HEK293 (cell line): ENCODE measurements around the gene ALDH16A1.
A peak's percentile ranks its signal among the peaks of the same experiment; 100 is the strongest.

ENCODE experiments used
- FEZF1 ChIP-seq: fragments of 450-650 bp; formaldehyde crosslinking; IDR thresholded peaks from 2 replicates; pipeline ENCODE4 v1.5.1; 2016; ENCODE audit warnings: missing biosample characterization, missing genetic modification characterization
- GFI1B ChIP-seq: fragments of 450-650 bp; formaldehyde crosslinking; IDR thresholded peaks from 2 replicates; pipeline ENCODE4 v1.5.1; 2016; ENCODE audit warnings: missing biosample characterization, missing genetic modification characterization
- GLI2 ChIP-seq: fragments of 450-650 bp; formaldehyde crosslinking; IDR thresholded peaks from 2 replicates; pipeline ENCODE4; 2017; ENCODE audit warnings: missing biosample characterization, missing genetic modification characterization, low read depth, borderline replicate concordance
- GLIS2 ChIP-seq: fragments of 450-650 bp; formaldehyde crosslinking; IDR thresholded peaks from 2 replicates; pipeline ENCODE4 v1.5.1; 2016; ENCODE audit warnings: missing biosample characterization, missing genetic modification characterization
- HOXC10 ChIP-seq: sonication (generic); formaldehyde crosslinking; IDR thresholded peaks from 2 replicates; pipeline ENCODE4 v1.8.1; 2023; ENCODE audit warnings: mild to moderate bottlenecking, missing genetic modification reagents
- ZBTB10 ChIP-seq: fragments of 450-650 bp; formaldehyde crosslinking; IDR thresholded peaks from 2 replicates; pipeline ENCODE4 v1.5.1; 2016; ENCODE audit warnings: missing biosample characterization, missing genetic modification characterization
- ZBTB21 ChIP-seq: fragments of 450-650 bp; formaldehyde crosslinking; IDR thresholded peaks from 2 replicates; pipeline ENCODE4 v1.5.1; 2017; ENCODE audit warnings: missing biosample characterization, missing genetic modification characterization
- ZBTB48 ChIP-seq: fragments of 450-650 bp; formaldehyde crosslinking; IDR thresholded peaks from 2 replicates; pipeline ENCODE4 v1.5.1; 2016; ENCODE audit warnings: missing biosample characterization, missing genetic modification characterization
- ZNF121 ChIP-seq: fragments of 450-650 bp; formaldehyde crosslinking; IDR thresholded peaks from 2 replicates; pipeline ENCODE4 v1.5.1; 2016; ENCODE audit warnings: missing biosample characterization, missing genetic modification characterization
- ZNF146 ChIP-seq: fragments of 450-650 bp; formaldehyde crosslinking; IDR thresholded peaks from 2 replicates; pipeline ENCODE4 v1.5.1; 2016; ENCODE audit warnings: missing biosample characterization, missing genetic modification characterization
- ZNF19 ChIP-seq: fragments of 450-650 bp; formaldehyde crosslinking; IDR thresholded peaks from 2 replicates; pipeline ENCODE4; 2016; ENCODE audit warnings: missing biosample characterization, missing genetic modification characterization, low read depth
- ZNF24 ChIP-seq: fragments of 450-650 bp; formaldehyde crosslinking; IDR thresholded peaks from 2 replicates; pipeline ENCODE4 v1.5.1; 2016; ENCODE audit warnings: missing biosample characterization, missing genetic modification characterization
- ZNF26 ChIP-seq: fragments of 450-650 bp; formaldehyde crosslinking; IDR thresholded peaks from 2 replicates; pipeline ENCODE4 v1.5.1; 2016; ENCODE audit warnings: missing biosample characterization, missing genetic modification characterization
- ZNF274 ChIP-seq, 2 experiments: fragments of 200-500 bp in 1 of 2; fragments of 450-650 bp in 1 of 2; sonication (Bioruptor generic) in 1 of 2; formaldehyde crosslinking in 1 of 2; IDR thresholded peaks; 2 replicates each; pipeline versions ENCODE4 v1.5.1 to v1.6.1; 2014 to 2016; ENCODE audit warnings: borderline replicate concordance in 1 of 2, inconsistent platforms in 1 of 2, low read length in 1 of 2, missing biosample characterization in 1 of 2, missing genetic modification characterization in 1 of 2
- ZNF391 ChIP-seq: fragments of 450-650 bp; formaldehyde crosslinking; IDR thresholded peaks from 2 replicates; pipeline ENCODE4 v1.5.1; 2016; ENCODE audit warnings: low read depth, missing biosample characterization, missing genetic modification characterization, borderline replicate concordance
- ZNF501 ChIP-seq: fragments of 450-650 bp; formaldehyde crosslinking; IDR thresholded peaks from 2 replicates; pipeline ENCODE4 v1.5.1; 2016; ENCODE audit warnings: missing biosample characterization, missing genetic modification characterization
- ZNF521 ChIP-seq: fragments of 450-650 bp; formaldehyde crosslinking; IDR thresholded peaks from 2 replicates; pipeline ENCODE4 v1.5.1; 2017; ENCODE audit warnings: missing biosample characterization, mild to moderate bottlenecking, missing genetic modification characterization
- ZNF654 ChIP-seq: fragments of 450-650 bp; formaldehyde crosslinking; IDR thresholded peaks from 2 replicates; pipeline ENCODE4 v1.5.1; 2016; ENCODE audit warnings: low read depth, missing biosample characterization, missing genetic modification characterization
- ZNF658 ChIP-seq: fragments of 450-650 bp; formaldehyde crosslinking; IDR thresholded peaks from 2 replicates; pipeline ENCODE4; 2016; ENCODE audit warnings: missing biosample characterization, missing genetic modification characterization
- ZNF664 ChIP-seq: fragments of 450-650 bp; formaldehyde crosslinking; IDR thresholded peaks from 2 replicates; pipeline ENCODE4 v1.5.1; 2016; ENCODE audit warnings: missing biosample characterization, missing genetic modification characterization
- ZNF747 ChIP-seq: fragments of 450-650 bp; formaldehyde crosslinking; IDR thresholded peaks from 2 replicates; pipeline ENCODE4 v1.5.1; 2016; ENCODE audit warnings: missing biosample characterization, missing genetic modification characterization
- TF ChIP-seq, protein P1 (sequence below): fragments of 450-650 bp; formaldehyde crosslinking; IDR thresholded peaks from 2 replicates; pipeline ENCODE4 v1.5.1; 2016; ENCODE audit warnings: missing biosample characterization, missing genetic modification characterization
- TF ChIP-seq, protein P2 (sequence below): fragments of 450-650 bp; formaldehyde crosslinking; conservative IDR thresholded peaks from 2 replicates; pipeline ENCODE4 v1.5.1; 2016; ENCODE audit warnings: low read depth, missing biosample characterization, missing genetic modification characterization
- TF ChIP-seq, protein P3 (sequence below): fragments of 450-650 bp; formaldehyde crosslinking; IDR thresholded peaks from 2 replicates; pipeline ENCODE4 v1.5.1; 2017; ENCODE audit warnings: missing biosample characterization, missing genetic modification characterization
- TF ChIP-seq, protein P4 (sequence below): fragments of 450-650 bp; formaldehyde crosslinking; IDR thresholded peaks from 2 replicates; pipeline ENCODE4 v1.5.1; 2016; ENCODE audit warnings: missing biosample characterization, missing genetic modification characterization

Gene ALDH16A1

GRCh38 chr19:49487277-49488045 lies 34.4 kb downstream of the ALDH16A1 start, which contains the start of gene RPL13A (continued):
- TF ChIP-seq ZBTB10 (tag by site-specific recombination) (0 out of 2 replicates have a peak, but pooled peaks have one; percentile 42), ZBTB48 (peak; percentile 59; the same call in 1 of the 2 replicates), ZNF121 (tag by site-specific recombination) (no peak), ZNF24 (tag by site-specific recombination) (0 out of 2 replicates have a peak, but pooled peaks have one; percentile 39), ZBTB21 (tag by site-specific recombination) (peak; percentile 95), ZNF26 (no peak), ZNF146 (tag by site-specific recombination) (no peak), GLI2 (tag by site-specific recombination) (no peak), ZNF521 (no peak), ZNF391 (peak; percentile 72; the same call in 1 of the 2 replicates), HOXC10 (CRISPR knock-in tag) (no peak), ZNF654 (no peak), GFI1B (no peak), ZNF19 (tag by site-specific recombination) (no peak), ZNF501 (tag by site-specific recombination) (no peak), FEZF1 (no peak), GLIS2 (tag by site-specific recombination) (no peak), ZNF274 (IDR thresholded peaks at IDR 0.05; ENCODE audit: low read length) (no peak), ZNF274 (tag by site-specific recombination; IDR thresholded peaks at IDR 0.05; ENCODE audit: borderline replicate concordance) (no peak), ZNF658 (no peak), ZNF747 (tag by site-specific recombination) (no peak), ZNF664 (tag by site-specific recombination) (no peak; the same call in 1 of the 2 replicates)
- TF ChIP-seq, protein P1, sequence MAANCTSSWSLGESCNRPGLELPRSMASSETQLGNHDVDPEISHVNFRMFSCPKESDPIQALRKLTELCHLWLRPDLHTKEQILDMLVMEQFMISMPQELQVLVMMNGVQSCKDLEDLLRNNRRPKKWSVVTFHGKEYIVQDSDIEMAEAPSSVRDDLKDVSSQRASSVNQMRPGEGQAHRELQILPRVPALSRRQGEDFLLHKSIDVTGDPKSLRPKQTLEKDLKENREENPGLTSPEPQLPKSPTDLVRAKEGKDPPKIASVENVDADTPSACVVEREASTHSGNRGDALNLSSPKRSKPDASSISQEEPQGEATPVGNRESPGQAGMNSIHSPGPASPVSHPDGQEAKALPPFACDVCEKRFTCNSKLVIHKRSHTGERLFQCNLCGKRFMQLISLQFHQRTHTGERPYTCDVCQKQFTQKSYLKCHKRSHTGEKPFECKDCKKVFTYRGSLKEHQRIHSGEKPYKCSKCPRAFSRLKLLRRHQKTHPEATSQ (tag by site-specific recombination) = peak; percentile 77; the same call in 1 of the 2 replicates
- TF ChIP-seq, protein P2, sequence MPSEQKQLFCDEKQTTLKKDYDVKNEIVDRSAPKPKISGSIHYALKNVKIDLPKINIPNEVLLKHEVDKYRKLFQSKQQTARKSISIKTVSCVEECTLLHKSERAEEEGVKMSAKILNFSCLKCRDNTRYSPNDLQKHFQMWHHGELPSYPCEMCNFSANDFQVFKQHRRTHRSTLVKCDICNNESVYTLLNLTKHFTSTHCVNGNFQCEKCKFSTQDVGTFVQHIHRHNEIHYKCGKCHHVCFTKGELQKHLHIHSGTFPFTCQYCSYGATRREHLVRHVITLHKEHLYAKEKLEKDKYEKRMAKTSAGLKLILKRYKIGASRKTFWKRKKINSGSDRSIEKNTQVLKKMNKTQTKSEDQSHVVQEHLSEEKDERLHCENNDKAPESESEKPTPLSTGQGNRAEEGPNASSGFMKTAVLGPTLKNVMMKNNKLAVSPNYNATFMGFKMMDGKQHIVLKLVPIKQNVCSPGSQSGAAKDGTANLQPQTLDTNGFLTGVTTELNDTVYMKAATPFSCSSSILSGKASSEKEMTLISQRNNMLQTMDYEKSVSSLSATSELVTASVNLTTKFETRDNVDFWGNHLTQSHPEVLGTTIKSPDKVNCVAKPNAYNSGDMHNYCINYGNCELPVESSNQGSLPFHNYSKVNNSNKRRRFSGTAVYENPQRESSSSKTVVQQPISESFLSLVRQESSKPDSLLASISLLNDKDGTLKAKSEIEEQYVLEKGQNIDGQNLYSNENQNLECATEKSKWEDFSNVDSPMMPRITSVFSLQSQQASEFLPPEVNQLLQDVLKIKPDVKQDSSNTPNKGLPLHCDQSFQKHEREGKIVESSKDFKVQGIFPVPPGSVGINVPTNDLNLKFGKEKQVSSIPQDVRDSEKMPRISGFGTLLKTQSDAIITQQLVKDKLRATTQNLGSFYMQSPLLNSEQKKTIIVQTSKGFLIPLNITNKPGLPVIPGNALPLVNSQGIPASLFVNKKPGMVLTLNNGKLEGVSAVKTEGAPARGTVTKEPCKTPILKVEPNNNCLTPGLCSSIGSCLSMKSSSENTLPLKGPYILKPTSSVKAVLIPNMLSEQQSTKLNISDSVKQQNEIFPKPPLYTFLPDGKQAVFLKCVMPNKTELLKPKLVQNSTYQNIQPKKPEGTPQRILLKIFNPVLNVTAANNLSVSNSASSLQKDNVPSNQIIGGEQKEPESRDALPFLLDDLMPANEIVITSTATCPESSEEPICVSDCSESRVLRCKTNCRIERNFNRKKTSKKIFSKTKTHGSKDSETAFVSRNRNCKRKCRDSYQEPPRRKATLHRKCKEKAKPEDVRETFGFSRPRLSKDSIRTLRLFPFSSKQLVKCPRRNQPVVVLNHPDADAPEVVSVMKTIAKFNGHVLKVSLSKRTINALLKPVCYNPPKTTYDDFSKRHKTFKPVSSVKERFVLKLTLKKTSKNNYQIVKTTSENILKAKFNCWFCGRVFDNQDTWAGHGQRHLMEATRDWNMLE (tag by site-specific recombination) = no peak; the same call in 1 of the 2 replicates
- TF ChIP-seq, protein P3, sequence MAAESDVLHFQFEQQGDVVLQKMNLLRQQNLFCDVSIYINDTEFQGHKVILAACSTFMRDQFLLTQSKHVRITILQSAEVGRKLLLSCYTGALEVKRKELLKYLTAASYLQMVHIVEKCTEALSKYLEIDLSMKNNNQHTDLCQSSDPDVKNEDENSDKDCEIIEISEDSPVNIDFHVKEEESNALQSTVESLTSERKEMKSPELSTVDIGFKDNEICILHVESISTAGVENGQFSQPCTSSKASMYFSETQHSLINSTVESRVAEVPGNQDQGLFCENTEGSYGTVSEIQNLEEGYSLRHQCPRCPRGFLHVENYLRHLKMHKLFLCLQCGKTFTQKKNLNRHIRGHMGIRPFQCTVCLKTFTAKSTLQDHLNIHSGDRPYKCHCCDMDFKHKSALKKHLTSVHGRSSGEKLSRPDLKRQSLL (tag by site-specific recombination) = no peak
- TF ChIP-seq, protein P4, sequence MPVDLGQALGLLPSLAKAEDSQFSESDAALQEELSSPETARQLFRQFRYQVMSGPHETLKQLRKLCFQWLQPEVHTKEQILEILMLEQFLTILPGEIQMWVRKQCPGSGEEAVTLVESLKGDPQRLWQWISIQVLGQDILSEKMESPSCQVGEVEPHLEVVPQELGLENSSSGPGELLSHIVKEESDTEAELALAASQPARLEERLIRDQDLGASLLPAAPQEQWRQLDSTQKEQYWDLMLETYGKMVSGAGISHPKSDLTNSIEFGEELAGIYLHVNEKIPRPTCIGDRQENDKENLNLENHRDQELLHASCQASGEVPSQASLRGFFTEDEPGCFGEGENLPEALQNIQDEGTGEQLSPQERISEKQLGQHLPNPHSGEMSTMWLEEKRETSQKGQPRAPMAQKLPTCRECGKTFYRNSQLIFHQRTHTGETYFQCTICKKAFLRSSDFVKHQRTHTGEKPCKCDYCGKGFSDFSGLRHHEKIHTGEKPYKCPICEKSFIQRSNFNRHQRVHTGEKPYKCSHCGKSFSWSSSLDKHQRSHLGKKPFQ (tag by site-specific recombination) = no peak
